Muscle of leg (tissue), 11 donors: Measurements from ENCODE around the gene UBE2L6. TPM values are rescaled to one million over a fixed set of nuclear protein-coding genes. Genes with fewer than 3 reads are reported as not detected.

Source experiments
- DNase-seq: peaks from one replicate; pipeline ENCODE4 v3.0.0; 2013
- H3K27ac ChIP-seq: one replicate; pipeline ENCODE4 v1.5.1; 2013; ENCODE audit warnings: mild to moderate bottlenecking, low read length, control low read depth
- H3K27me3 ChIP-seq: one replicate; pipeline ENCODE4 v1.6.1; 2013; ENCODE audit warnings: low read length; ENCODE audit not compliant: control insufficient read depth, insufficient read depth
- H3K36me3 ChIP-seq: one replicate; pipeline ENCODE4 v1.6.1; 2013; ENCODE audit warnings: low read length; ENCODE audit not compliant: control insufficient read depth, insufficient read depth
- H3K4me1 ChIP-seq: one replicate; pipeline ENCODE4 v1.6.1; 2013; ENCODE audit warnings: low read length; ENCODE audit not compliant: control insufficient read depth, insufficient read depth
- H3K4me3 ChIP-seq: one replicate; pipeline ENCODE4 v1.5.1; 2013; ENCODE audit warnings: low read length, control low read depth
- H3K9me3 ChIP-seq: replicated peaks from 2 replicates; pipeline ENCODE4 v1.6.1; 2013; ENCODE audit warnings: low read depth, low read length; ENCODE audit not compliant: control insufficient read depth
- WGBS: methylation state at CpG from one replicate; pipeline ENCODE4 v1.1.5; 2013; ENCODE audit warnings: missing lambda C conversion rate; ENCODE audit not compliant: insufficient coverage; 5-methylcytosine and 5-hydroxymethylcytosine counted together
- polyA plus RNA-seq, 8 donors: library from polyadenylated mRNA; unstranded; fragments of 120-200 nt; gene quantifications; one replicate each; pipeline versions ENCODE4 v1.2.1 to v1.2.3, GENCODE V29; 2013; ENCODE audit warnings: inconsistent platforms in 1 of 8, low replicate concordance in 1 of 8; ENCODE audit not compliant: insufficient read length in 8 of 8, insufficient read depth in 1 of 8
- total RNA-seq: library from RNA; stranded (reverse); fragments of 120-200 nt; gene quantifications from one replicate; pipeline ENCODE4 v1.2.4, GENCODE V29; 2013

Gene UBE2L6
- total and polyA plus RNA-seq, 9 donors, result 18.5 to 25.6 (median 22.5) TPM

DNA sequence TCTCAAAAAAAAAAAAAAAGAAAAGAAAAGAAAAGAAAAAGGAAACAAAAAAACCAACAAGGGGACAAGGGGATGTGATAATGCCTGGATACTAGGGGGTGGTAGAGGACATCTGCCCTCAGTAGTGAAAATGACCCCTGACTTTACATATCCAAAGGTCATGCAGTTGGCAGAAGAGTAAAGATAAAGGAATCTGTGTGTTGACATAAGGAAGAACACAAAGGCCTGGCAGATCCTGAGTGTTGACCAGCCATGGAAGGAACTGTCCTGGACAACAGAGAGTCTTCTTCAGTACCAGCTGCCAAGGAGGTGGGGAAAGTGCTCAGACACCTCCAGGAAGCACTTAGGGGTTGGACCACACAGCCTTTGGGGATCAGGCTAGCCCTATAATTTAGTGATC is 64.6 kb downstream of the UBE2L6 start:
- Histone ChIP-seq H3K27me3 (no peaks in the 10 kb centered on the region), H3K4me3 (no peak overlapping the region), H3K9me3 (no peaks in the 10 kb centered on the region), H3K27ac (no peak overlapping the region), H3K36me3 (peaks cover 13% of the 10 kb centered on the region), H3K4me1 (peaks cover 33% of the 10 kb centered on the region)
- DNase-seq, result no peak

DNA sequence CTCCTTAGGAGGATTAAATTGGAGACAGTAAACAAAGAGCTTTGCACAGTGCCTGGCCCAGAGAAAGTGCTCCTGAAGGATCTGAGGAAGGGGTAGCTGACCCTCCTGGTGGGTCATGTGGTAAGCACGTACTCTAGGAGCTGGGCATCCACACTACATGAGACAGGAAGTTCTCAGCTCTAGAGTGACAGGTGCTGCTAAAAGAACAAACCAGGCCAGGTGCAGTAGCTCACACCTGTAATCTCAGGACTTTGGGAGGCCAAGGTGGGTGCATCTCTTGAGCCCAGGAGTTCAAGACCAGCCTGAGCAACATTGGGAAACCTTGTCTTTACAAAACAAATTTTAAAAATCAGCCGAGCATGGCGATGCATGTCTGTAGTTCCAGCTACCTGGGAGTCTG is 65.1 kb downstream of the UBE2L6 start:
- Histone ChIP-seq H3K4me1 (peaks cover 33% of the 10 kb centered on the region), H3K27ac (no peak overlapping the region), H3K9me3 (no peaks in the 10 kb centered on the region), H3K4me3 (no peak overlapping the region), H3K27me3 (no peaks in the 10 kb centered on the region), H3K36me3 (peaks cover 17% of the 10 kb centered on the region)
- 94% methylated on average over 3 of the region's 3 CpGs for WGBS
- DNase-seq, result no peak

DNA sequence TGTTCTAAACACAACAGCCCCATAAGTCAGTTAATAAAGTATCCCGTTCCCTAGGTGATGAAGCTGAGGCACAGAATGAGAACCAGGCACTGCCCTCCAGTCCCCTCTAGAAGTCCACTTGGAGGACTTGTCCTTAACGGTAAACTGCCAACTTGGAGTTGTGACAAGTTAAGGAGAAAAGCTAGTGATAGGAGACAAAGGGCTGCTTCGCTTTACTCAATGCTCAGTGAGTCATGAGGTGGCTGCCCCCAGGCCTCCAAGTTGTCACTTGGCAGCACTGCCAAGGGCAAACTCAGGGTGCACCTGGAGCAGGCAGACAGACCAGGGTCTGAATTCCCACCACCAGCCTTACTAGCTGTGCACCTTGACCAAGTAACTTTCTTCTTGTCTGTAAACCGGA is 65.5 kb downstream of the UBE2L6 start:
- Histone ChIP-seq H3K27ac (no peak overlapping the region), H3K27me3 (no peaks in the 10 kb centered on the region), H3K36me3 (peaks cover 19% of the 10 kb centered on the region), H3K4me3 (no peak overlapping the region), H3K9me3 (no peaks in the 10 kb centered on the region), H3K4me1 (peaks cover 33% of the 10 kb centered on the region)
- 91% methylated on average over 1 of the region's 4 CpGs for WGBS
- no peak for DNase-seq

Other genes starting within 250 kb of the UBE2L6 start
- 67.2 TPM for gene TNKS1BP1, start 242.7 kb downstream of the UBE2L6 start, total RNA-seq
- gene TNKS1BP1, start 242.7 kb downstream of the UBE2L6 start, polyA plus RNA-seq, result 100 to 1,000 TPM in 7 of 8 donors, 10 to 100 TPM in 1; 94.6 to 120 (median 111) TPM
- 64.3 TPM for gene SSRP1, start 231.8 kb downstream of the UBE2L6 start, total RNA-seq
- gene SSRP1, start 231.8 kb downstream of the UBE2L6 start, polyA plus RNA-seq, result 100 to 1,000 TPM in 7 of 8 donors, 10 to 100 TPM in 1; 98.6 to 135 (median 111) TPM
- gene P2RX3, start 229.3 kb downstream of the UBE2L6 start, total RNA-seq, result 1.5 TPM
- gene P2RX3, start 229.3 kb downstream of the UBE2L6 start, polyA plus RNA-seq, result 1 to 10 TPM; 1.3 to 5.2 (median 2.5) TPM
- gene PRG3, start 186.5 kb downstream of the UBE2L6 start, total RNA-seq, result 0.22 TPM
- 1 to 10 TPM in 1 of 8 donors, under 1 TPM in 5, not detected in 2; 0.14 to 1.3 (median 0.42) TPM for gene PRG3, start 186.5 kb downstream of the UBE2L6 start, polyA plus RNA-seq
- 1.0 TPM for gene PRG2, start 177.0 kb downstream of the UBE2L6 start, total RNA-seq
- 1 to 10 TPM in 4 of 8 donors, under 1 TPM in 4; 0.35 to 3.8 (median 0.89) TPM for gene PRG2, start 177.0 kb downstream of the UBE2L6 start, polyA plus RNA-seq
- gene SLC43A3, start 140.6 kb downstream of the UBE2L6 start, total RNA-seq, result 27.1 TPM
- 10 to 100 TPM; 19.9 to 43.5 (median 29.6) TPM for gene SLC43A3, start 140.6 kb downstream of the UBE2L6 start, polyA plus RNA-seq
- 2.0 TPM for gene RTN4RL2, start 107.1 kb downstream of the UBE2L6 start, total RNA-seq
- gene RTN4RL2, start 107.1 kb downstream of the UBE2L6 start, polyA plus RNA-seq, result 10 to 100 TPM; 11.2 to 27.2 (median 20.4) TPM
- 12.2 TPM for gene SLC43A1, start 52.0 kb downstream of the UBE2L6 start, total RNA-seq
- gene SLC43A1, start 52.0 kb downstream of the UBE2L6 start, polyA plus RNA-seq, result 10 to 100 TPM in 4 of 8 donors, 1 to 10 TPM in 4; 7.1 to 12.5 (median 10.1) TPM
- 44.1 TPM for gene TIMM10, start 36.9 kb downstream of the UBE2L6 start, total RNA-seq
- 10 to 100 TPM; 36.3 to 61.9 (median 37.8) TPM for gene TIMM10, start 36.9 kb downstream of the UBE2L6 start, polyA plus RNA-seq
- gene SMTNL1, start 30.1 kb downstream of the UBE2L6 start, total RNA-seq, result 143 TPM
- 100 to 1,000 TPM in 7 of 8 donors, 10 to 100 TPM in 1; 93.2 to 258 (median 197) TPM for gene SMTNL1, start 30.1 kb downstream of the UBE2L6 start, polyA plus RNA-seq
- 31.4 TPM for gene SERPING1, start 30.0 kb upstream of the UBE2L6 start, total RNA-seq
- gene SERPING1, start 30.0 kb upstream of the UBE2L6 start, polyA plus RNA-seq, result 10 to 100 TPM; 71.8 to 97.7 (median 89.0) TPM
- gene YPEL4, start 82.2 kb upstream of the UBE2L6 start, total RNA-seq, result 0.53 TPM
- 1 to 10 TPM in 7 of 8 donors, under 1 TPM in 1; 0.82 to 2.1 (median 1.7) TPM for gene YPEL4, start 82.2 kb upstream of the UBE2L6 start, polyA plus RNA-seq
- 12.3 TPM for gene CLP1, start 90.1 kb upstream of the UBE2L6 start, total RNA-seq
- gene CLP1, start 90.1 kb upstream of the UBE2L6 start, polyA plus RNA-seq, result 10 to 100 TPM in 4 of 8 donors, 1 to 10 TPM in 4; 8.6 to 11.3 (median 10.0) TPM
- 13.5 TPM for gene ZDHHC5, start 100.4 kb upstream of the UBE2L6 start, total RNA-seq
- gene ZDHHC5, start 100.4 kb upstream of the UBE2L6 start, polyA plus RNA-seq, result 10 to 100 TPM; 25.6 to 40.3 (median 31.9) TPM
- gene MED19, start 144.5 kb upstream of the UBE2L6 start, total RNA-seq, result 18.9 TPM
- gene MED19, start 144.5 kb upstream of the UBE2L6 start, polyA plus RNA-seq, result 10 to 100 TPM; 11.3 to 16.3 (median 14.0) TPM
- gene TMX2, start 144.9 kb upstream of the UBE2L6 start, total RNA-seq, result 53.7 TPM
- gene TMX2, start 144.9 kb upstream of the UBE2L6 start, polyA plus RNA-seq, result 10 to 100 TPM; 45.8 to 55.3 (median 53.8) TPM
- gene SELENOH, start 173.8 kb upstream of the UBE2L6 start, total RNA-seq, result 113 TPM
- 10 to 100 TPM; 68.8 to 91.1 (median 78.1) TPM for gene SELENOH, start 173.8 kb upstream of the UBE2L6 start, polyA plus RNA-seq
- gene BTBD18, start 184.1 kb upstream of the UBE2L6 start, total RNA-seq, result not detected
- under 1 TPM in 7 of 8 donors, not detected in 1; 0.07 to 0.41 (median 0.09) TPM for gene BTBD18, start 184.1 kb upstream of the UBE2L6 start, polyA plus RNA-seq
- gene CTNND1, start 194.1 kb upstream of the UBE2L6 start, total RNA-seq, result 110 TPM
- gene CTNND1, start 194.1 kb upstream of the UBE2L6 start, polyA plus RNA-seq, result 100 to 1,000 TPM; 106 to 145 (median 128) TPM